Mesenteric fat pad (tissue), 1 donor: ENCODE data around the gene ZDHHC3. TPM values are rescaled to one million over a fixed set of nuclear protein-coding genes. Genes with fewer than 3 reads are reported as not detected.
A peak's percentile ranks its signal among the peaks of the same experiment; 100 is the strongest.

Experiments used
- DNase-seq: peaks from one replicate; pipeline ENCODE4 v3.0.0-alpha.2; 2020; ENCODE audit warnings: low spot score
- long read RNA-seq: library from polyadenylated mRNA; unstranded; transcript quantifications from one replicate; pipeline ENCODE4 v2.0.0, GENCODE V29; 2020
- total RNA-seq: library from RNA; stranded (reverse); fragmentation: NEBNext Ultra II Directional; extraction: Animal tissue kit (Norgen Biotek cat#: 25700); gene quantifications from one replicate; pipeline ENCODE4 v1.2.1, GENCODE V29; 2021
- donor health status: DM: yes; HTN: yes; CAD: no.

ZDHHC3 gene, protein sequence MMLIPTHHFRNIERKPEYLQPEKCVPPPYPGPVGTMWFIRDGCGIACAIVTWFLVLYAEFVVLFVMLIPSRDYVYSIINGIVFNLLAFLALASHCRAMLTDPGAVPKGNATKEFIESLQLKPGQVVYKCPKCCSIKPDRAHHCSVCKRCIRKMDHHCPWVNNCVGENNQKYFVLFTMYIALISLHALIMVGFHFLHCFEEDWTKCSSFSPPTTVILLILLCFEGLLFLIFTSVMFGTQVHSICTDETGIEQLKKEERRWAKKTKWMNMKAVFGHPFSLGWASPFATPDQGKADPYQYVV
- total RNA-seq, result 108 TPM
- long read RNA-seq, transcript ZDHHC3-201 (8 exons, 3,101 nt), result minor isoform, 10 of 202 reads
- long read RNA-seq, transcript ZDHHC3-205 (7 exons, 2,687 nt), result major isoform, 143 of 202 reads
- long read RNA-seq, partial matches to known transcripts, result 18 of 202 reads
- long read RNA-seq, other reads (novel, unspliced or antisense), result 28 of 202 reads

GRCh38 chr3:44976002-44976815 lies at the start of gene ZDHHC3, which contains the start of gene EXOSC7:
Gene ZDHHC3, minus strand, starts transcription at chr3:44976174. Its CDS starts 16,738 bp downstream, at chr3:44959436.
Gene EXOSC7, plus strand, starts transcription at chr3:44976244. Its CDS starts 34 bp downstream, at chr3:44976278.
- peak; percentile 94 for DNase-seq

DNA sequence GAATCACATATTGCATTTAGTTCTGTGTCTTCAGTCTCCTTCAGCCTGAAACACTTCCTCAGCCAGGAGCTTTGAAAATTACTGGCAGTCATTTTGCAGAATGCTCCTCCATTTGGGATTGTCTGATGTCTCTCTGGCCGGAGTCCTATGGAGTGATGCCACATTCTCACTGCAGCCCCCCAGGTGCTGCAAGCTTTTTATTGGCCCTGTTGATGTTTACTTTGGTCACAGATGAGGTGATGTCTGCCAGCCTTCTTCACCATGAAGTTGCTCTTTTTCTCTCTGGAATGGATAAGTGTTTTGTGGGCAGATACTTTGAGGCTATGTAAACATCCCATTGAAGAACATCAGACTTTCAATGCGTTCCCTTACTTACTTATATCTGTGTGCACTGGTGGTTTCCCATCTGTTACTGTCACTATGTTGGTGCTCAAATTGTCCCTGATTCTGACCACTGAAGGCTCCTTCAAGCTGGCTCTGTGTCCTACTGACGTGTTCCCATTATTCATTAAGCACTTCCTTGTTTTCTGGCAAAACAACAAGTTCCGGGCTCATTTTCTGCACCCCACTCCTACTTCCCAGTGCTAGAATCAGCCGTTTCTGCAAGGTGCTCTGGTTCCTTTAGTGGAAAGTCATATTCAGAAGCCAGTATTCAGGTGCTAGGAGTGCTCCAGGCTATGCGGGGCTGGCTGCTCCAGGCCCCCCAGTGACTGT lies 48.7 kb upstream of the ZDHHC3 start:
- DNase-seq, result no peak

- no peak for DNase-seq
These were observed 47.7 kb upstream of the ZDHHC3 start for GRCh38 chr3:45023675-45024074.

- no peak for DNase-seq
These were observed 45.7 kb upstream of the ZDHHC3 start for GRCh38 chr3:45021524-45022297.

DNA sequence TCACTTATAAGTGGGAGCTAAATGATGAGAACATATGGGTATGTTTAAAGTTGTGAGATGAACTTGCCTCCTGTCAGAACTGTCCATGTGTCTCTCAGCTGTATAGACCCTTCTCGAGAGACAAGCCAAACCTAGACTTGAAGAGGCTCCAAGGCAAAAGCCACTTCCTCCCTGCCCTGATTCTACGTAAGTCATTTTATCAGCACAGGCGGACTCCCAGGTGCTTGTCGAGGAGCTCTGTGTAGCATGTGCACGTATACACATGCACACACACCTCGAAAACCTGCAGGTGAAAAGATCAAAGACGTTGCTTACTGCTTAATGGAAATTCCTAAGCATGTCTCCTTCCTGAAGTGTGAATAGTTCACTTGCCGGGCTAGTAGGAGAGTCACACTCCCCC lies 44.6 kb upstream of the ZDHHC3 start:
- no peak for DNase-seq

- no peak for DNase-seq
These were observed 41.8 kb upstream of the ZDHHC3 start for GRCh38 chr3:45017821-45018220.

DNA sequence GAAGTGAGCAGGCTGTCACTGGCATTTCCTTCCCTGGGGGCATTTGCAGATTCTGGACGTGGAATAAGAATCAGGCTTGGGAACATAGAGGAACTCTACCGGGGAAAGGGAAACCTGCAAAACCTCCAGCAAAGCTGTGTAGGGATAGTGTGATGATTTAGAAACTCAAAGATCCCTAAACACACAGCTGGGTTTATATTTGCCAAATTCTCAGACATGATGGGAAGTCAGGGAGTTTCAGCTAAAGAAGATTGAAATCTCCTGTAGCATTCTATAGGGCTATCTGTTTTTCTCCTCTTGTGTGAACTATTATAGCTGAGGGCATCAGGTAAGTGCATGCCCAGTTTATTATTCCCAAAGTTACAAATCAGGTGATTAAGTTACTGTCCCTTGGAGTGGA lies 40.9 kb upstream of the ZDHHC3 start:
- DNase-seq, result no peak

- DNase-seq, result no peak
These were observed 36.6 kb upstream of the ZDHHC3 start for GRCh38 chr3:45012577-45012976.

- no peak for DNase-seq
These were observed 36.0 kb upstream of the ZDHHC3 start for GRCh38 chr3:45011756-45012508.

DNA sequence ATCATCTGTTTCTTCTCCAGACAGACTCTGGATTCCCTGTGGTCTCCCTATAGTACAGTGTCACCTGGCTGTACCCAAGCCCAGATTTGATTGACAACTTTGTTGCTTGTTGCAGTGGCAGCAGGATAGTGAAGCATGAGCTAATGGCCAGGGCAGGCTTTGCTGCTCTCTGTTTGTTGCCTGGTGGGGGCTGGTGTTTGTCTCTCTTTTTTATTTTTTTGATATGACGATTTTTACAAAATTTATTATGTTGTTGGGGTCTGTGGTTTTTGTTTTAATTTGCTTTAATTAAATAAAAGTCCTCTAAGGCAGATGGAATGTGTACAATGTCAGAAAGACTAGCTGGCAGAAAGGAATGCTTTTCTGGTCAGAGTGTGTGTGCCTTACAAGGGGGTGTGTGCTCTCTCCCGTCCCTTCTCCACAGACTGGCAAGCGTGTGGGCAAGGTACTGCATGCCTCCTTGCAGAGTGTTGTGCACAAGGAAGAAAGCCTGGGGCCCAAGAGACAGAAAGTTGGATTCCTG lies 34.9 kb upstream of the ZDHHC3 start:
- no peak for DNase-seq

- no peak for DNase-seq
These were observed 33.9 kb upstream of the ZDHHC3 start for GRCh38 chr3:45009868-45010267.

- DNase-seq, result no peak
These were observed 32.1 kb upstream of the ZDHHC3 start for GRCh38 chr3:45008117-45008516.

- no peak for DNase-seq
These were observed 31.1 kb upstream of the ZDHHC3 start for GRCh38 chr3:45007091-45007490.

DNA sequence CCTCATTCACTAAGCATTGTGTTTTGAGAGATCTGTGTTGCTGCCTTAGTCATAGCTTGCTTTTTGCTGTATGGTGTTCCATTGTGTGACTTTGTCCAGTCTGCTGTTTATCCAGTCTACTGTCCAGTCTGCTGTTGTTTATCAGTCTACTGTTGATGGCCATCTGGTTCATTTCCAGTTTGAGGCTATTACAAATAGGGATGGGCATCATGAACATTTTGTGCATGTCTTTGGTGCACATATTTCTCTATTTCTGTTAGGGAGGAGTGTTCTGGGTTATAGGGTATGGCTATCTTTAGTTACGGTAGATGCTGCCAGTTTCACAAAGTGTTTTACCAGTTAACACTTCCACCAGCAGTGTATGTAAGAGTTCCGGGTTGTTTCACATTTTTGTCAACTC lies 27.9 kb upstream of the ZDHHC3 start:
- no peak for DNase-seq

- no peak for DNase-seq
These were observed 27.4 kb upstream of the ZDHHC3 start for GRCh38 chr3:45003406-45003805.

DNA sequence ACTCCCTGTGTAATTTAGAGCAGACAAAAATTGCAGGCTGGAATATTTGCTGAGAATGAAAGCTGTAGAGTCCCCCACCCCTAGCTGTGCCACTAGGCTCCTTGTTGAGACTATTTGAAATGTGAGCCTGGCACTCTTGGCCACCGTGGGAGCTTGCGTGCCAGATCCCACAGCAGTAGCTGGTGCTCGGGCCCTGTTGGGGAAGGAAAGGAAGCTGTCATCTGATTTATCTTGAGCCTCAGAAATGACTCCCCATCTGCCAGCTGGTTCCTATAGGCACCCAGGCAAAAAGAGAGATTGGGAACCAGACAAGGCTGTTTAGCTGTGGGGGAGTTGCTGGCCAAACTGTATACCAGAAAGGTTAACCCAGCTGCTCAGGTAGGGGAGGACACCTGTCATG lies 26.7 kb upstream of the ZDHHC3 start:
- DNase-seq, result no peak

DNA sequence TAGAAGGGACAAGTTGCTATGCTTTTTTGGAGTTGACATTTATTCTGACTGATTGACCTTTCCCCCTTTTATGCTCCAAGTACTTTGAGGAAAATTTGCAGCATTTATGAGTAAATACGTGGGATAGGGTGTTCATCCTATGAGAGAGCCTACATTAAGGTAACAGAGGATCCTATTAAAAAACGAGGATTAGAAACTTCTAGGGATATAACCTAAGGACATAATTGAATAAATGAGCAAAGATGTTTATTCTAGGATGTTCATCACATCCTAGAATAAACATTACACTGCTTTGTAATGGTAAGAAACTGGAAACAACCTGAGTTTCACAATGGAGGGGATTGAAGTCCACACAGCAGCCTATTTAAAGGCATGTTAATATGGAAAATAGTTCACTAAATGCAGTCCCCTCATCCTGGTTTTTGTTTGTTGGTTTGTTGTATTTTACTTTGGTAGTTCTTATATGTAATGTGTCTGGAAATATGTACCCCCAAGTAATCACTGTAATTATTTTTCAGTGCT lies 26.2 kb upstream of the ZDHHC3 start:
- no peak for DNase-seq

DNA sequence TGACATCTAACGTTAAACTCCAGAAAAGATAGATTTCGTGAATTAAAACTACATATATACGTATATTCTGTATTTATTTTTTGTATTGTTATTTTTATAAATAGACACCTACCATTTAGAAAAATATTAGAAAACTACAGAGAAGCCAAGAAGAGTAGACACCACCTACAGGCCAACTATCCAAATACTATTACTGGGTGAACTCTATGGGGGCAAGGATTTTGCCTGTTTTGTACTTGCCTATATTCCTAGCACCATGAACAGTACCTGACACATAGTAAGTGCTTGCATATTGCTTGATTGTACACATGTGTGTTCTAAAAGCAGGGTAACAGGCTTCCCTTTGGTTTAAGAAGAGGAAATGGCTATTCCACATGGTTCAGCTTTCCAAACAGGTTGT lies 25.8 kb upstream of the ZDHHC3 start:
- DNase-seq, result no peak

- DNase-seq, result no peak
These were observed 24.8 kb upstream of the ZDHHC3 start for GRCh38 chr3:45000823-45001222.

- DNase-seq, result no peak
These were observed 23.8 kb upstream of the ZDHHC3 start for GRCh38 chr3:44999782-45000181.
